GM21526 (cell line): ENCODE data around the gene CCL25.
"Not testable (repeated sequence)": the region's sequence is repeated elsewhere in the genome, so short reads cannot be mapped to it uniquely, and the experiment has no call there.

Experiments used
- ATAC-seq: cut with Tn5 transposase; IDR thresholded peaks from one replicate; pipeline ENCODE4 v1.9.1; 2021; ENCODE audit warnings: moderate library complexity; ENCODE audit not compliant: unreplicated experiment, low FRiP score

The CCL25 gene

DNA sequence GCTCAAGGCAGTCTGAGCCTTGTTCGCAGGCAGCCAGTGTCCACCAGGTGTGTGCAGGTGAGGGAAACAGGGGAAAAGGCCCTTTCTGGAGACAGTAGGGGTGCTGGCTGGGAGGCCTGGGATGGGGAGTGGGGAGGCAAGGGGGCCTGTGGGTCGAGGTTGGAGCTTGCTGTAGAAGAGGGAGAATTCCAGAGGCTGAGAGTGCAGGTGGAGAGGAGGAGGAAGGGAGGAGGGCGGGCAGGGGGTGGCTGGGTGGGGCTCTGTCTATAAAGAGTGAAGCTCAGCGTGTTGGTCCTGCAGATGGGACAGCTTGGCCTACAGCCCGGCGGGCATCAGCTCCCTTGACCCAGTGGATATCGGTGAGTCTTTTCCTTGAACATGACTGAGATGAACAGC is at the start of gene CCL25:
Gene CCL25 (plus strand): TSS at position 297 of the 396 bp plus-strand sequence. CDS start 290 bp downstream, outside the sequence.
- no peak for ATAC-seq

DNA sequence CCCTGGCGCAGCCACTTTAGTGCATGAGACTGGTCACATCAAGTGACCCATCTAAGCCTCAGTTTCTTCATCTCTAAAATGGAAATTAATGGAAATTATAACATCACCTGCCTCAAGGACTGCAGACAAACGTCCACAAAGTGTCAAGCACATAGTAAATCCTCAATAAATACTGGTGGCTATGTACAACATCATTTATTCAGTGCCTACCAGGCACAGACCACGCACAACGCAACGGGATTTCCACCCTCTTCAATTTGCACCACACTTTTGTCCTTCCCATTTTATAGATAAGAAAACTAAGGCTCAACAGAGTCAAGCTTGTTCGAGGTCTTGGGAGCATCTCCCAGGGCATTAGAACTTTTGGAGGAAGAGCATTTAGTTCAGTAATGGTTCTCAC is 48.6 kb upstream of the CCL25 start:
- ATAC-seq: no peak

DNA sequence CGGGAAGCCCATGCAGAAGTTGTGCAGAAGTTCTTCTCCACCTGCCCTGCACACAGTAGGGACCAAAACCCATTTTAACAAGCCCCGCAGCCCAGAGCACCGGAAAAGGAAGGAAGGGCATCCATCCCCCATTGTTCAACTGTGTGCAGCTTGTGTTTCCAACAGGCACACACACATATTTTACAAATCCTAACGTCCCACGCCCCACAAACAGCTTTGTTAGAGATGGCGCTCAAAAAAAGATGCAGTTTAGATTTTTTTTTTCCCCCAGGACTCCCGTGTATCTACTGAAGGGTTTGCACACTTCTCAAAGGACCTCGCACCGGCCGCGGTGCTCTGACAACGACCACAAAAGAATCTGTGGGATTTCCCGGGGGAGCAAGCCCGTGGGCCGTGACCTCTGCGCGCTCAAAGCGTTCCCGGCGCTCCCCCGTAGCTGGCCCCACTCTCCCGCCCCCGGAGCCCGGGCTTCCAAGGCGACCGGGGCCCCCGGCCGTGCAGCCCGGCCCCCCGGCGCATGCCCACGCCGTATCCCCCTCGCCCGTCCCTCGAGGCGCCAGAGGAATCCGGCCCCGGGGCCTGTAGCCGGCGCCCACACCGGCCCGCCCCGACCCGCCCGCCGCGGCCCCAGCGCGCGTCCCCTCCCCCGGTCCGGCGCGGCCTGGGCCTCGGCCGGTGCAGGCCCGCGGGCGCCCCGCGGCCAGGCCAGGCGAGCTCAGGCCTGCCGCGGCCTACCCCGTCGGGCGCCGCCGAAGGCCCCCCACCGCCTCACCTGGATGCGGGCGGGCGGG is 47.6 kb upstream of the CCL25 start:
- peak; percentile 18 for ATAC-seq

DNA sequence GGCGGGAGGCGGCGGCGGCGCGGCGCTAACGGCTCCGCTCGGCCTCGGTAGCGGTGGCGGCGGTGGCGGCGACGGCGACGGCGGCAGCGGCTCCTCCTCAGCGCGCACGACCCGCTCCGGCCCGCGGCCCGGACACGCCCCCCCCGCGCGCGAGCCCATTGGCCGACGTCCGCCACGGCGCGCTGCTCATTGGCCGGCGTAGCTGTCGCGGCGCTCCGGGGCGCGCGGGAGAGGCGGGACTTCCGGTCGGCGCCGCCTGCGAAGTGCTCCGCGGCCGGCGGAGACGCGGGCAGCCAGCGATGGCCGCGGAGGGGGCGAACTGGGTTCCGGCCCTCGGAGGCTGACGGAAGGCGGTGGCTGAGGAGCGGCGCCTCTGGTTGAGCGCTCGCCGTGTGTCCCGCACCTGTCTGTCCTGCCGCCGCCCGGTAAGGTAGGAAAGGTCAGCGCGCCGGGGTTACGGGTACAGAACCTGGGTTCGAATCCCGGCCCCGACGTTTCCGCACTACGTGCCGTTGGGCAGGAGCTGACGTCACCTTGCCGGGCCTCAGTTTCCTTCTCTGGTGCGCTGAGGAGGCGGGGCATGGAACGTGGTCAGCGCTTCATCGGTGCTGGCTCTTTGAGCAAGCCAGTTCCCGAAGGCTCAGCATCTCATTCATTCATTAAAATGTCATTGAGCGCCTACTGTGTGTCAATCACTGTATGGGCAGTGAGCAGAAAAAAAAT is 46.9 kb upstream of the CCL25 start, which contains the start of gene ELAVL1:
Gene ELAVL1 (minus strand): TSS at position 108 of the 723 bp plus-strand sequence. CDS start 13,826 bp downstream, outside the sequence.
- peak; percentile 63 for ATAC-seq

GRCh38 chr19:8017808-8018207 is 34.8 kb upstream of the CCL25 start:
- ATAC-seq: no peak

- ATAC-seq: no peak
Observed at GRCh38 chr19:8020681-8021080, 31.9 kb upstream of the CCL25 start.

DNA sequence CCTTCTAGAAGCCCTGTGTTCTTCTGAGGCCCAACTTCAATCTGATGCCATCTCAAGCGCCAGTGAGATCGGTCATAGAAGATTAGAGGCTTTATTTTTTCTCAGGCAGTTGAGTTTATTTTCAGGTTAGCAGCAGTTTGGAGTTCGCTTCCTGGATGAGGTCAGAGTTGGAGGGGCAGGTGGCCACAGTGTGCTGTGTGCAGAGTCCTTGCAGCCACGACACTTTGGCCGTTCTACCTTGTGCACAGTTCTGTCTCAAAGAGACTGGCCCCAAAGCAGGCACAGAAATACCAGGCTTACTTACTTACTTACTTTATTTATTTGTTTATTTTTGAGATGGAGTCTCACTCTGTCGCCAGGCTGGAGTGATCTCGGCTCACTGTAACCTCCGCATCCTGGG is 31.2 kb upstream of the CCL25 start:
- ATAC-seq: no peak

- ATAC-seq: no peak
Observed at GRCh38 chr19:8022275-8022674, 30.3 kb upstream of the CCL25 start.

GRCh38 chr19:8023371-8023770 is 29.2 kb upstream of the CCL25 start:
- ATAC-seq: no peak

- not testable (repeated sequence) for ATAC-seq
Observed at GRCh38 chr19:8024256-8024655, 28.3 kb upstream of the CCL25 start.

DNA sequence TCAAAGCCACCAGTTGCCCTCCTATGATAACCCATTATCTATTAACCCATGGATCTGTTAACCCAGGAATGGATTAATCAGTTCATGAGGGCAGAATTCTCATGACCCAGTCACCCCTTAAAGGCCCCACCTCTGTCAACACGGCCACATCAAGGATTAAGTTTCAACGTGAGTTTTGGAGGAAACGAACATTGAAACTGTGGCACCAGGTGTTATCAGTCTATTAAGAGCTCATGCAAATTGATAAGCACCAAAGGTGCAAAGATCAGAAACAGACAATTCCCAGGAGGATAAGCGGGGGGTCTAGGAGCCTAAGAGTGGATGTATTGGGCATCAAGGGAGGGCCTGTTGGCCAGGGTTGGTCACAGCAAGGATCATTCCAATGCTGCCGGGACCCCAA is 27.2 kb upstream of the CCL25 start:
- no peak for ATAC-seq

- ATAC-seq: no peak
Observed at GRCh38 chr19:8028951-8029491, 23.5 kb upstream of the CCL25 start.

GRCh38 chr19:8030960-8031359 is 21.6 kb upstream of the CCL25 start:
- ATAC-seq: no peak

- ATAC-seq: not testable (repeated sequence)
Observed at GRCh38 chr19:8033287-8034177, 19.0 kb upstream of the CCL25 start.

DNA sequence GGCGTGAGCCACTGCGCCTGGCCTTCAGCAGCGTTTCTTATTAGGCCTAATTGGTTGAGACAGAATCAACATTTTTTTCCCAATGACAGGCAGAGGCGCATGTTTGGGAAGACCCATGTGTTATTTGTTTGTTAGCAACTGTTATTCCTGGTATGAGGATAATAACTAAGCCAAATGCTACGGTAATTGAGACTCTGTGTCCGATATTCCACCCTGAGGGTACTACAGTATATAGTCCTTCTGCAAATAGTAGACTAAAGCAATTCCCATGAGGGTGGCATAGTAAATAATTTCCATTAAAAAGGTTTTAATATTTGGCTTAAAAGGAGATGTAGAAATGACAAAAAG is 18.4 kb upstream of the CCL25 start:
- no peak for ATAC-seq

DNA sequence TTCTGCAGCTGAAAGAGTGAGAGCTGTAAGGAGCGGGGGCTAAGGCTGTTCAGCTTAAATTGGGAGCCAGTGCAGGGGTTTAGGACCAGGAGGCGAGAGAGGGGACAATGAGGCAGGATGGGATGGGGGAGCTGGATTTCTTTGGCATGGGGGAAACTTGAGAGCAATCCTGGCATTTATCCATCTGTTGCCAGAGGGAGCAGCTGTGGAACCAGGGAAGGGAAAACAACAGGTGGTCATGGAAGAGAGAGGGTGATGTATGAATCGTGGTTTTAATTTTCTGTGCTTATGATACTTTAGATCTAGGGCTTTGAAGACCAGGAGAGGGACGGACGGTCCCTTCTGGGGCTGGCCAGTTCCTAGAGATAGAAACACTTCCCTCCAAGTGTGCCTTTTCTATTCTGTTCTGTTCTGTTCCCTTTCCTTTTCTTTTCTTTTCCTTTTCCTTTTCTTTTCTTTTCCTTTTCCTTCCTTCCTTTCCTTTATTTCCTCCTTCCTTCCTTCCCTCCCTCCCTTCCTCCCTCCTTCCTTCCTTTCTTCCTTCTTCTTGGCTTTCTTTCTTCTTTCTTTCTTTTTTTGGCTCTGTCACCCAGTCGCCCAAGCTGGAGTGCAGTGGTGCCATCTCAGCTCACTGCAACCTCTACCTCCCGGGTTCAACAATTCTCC is 16.0 kb upstream of the CCL25 start:
- no peak for ATAC-seq

- no peak for ATAC-seq
Observed at GRCh38 chr19:8038815-8039214, 13.7 kb upstream of the CCL25 start.

DNA sequence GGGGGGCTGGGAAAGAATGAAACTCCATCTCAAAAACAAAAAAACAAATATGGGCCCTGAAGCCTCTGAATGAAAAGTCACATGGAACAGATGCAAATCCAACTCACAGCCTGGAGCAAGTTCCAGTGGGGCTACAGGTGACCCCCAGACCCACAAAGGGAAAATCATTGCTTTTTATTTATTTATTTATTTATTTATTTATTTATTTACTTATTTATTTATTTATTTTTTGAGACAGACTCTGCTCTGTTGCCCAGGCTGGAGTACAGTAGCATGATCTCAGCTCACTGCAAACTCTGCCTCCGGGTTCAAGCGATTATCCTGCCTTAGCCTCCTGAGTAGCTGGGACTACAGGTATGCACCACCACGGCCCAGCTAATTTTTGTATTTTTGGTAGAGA is 13.3 kb upstream of the CCL25 start:
- no peak for ATAC-seq

DNA sequence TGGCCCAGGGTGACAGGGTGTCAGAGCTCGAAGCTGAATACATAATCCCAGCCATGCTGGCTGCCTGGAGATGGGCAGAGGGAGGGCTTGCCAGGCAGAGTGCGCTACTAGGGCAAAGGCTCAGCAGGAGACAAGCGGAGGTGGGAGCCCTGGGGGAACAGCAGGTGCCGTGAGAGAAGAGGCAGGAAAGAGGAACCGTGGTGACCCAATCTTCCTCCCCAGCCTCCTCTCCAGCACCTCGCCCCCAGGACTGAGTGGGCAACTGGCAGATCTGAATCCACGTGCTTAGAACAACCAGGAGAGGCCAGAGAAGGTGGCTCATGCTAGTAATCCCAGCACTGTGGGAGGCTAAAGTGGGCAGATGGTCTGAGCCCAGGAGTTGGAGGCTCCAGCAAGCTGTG is 11.0 kb upstream of the CCL25 start:
- ATAC-seq: no peak

- no peak for ATAC-seq
Observed at GRCh38 chr19:8042900-8043299, 9.7 kb upstream of the CCL25 start.
